HEK293T (cell line): ENCODE data around the gene PASD1.

Experiments used
- BHLHE40 ChIP-seq: fragments of 450-650 bp; IDR thresholded peaks from 2 replicates; pipeline ENCODE4 v1.6.1; 2016; ENCODE audit warnings: mild to moderate bottlenecking, moderate library complexity, borderline replicate concordance
- CTBP1 ChIP-seq: fragments of 450-650 bp; IDR thresholded peaks from 2 replicates; pipeline ENCODE4 v1.6.1; 2016; ENCODE audit warnings: borderline replicate concordance
- FOXA1 ChIP-seq: fragments of 450-650 bp; IDR thresholded peaks from 2 replicates; pipeline ENCODE4 v1.6.1; 2016; ENCODE audit warnings: mild to moderate bottlenecking
- HDGF ChIP-seq: fragments of 450-650 bp; IDR thresholded peaks from 2 replicates; pipeline ENCODE4 v1.6.1; 2017; ENCODE audit warnings: antibody characterized with exemption, borderline replicate concordance
- LEF1 ChIP-seq: fragments of 450-650 bp; IDR thresholded peaks from 2 replicates; pipeline ENCODE4 v1.6.1; 2017; ENCODE audit warnings: mild to moderate bottlenecking, borderline replicate concordance
- SP1 ChIP-seq: fragments of 450-650 bp; IDR thresholded peaks from 2 replicates; pipeline ENCODE4 v1.6.1; 2017
- SUZ12 ChIP-seq: fragments of 450-650 bp; IDR thresholded peaks from 2 replicates; pipeline ENCODE4 v1.6.1; 2016; ENCODE audit warnings: mild to moderate bottlenecking
- TARDBP ChIP-seq: fragments of 450-650 bp; IDR thresholded peaks from 2 replicates; pipeline ENCODE4 v1.6.1; 2016
- ZNF384 ChIP-seq: fragments of 450-650 bp; IDR thresholded peaks from 2 replicates; pipeline ENCODE4 v1.6.1; 2016
- TF ChIP-seq, protein P1 (sequence below): fragments of 450-650 bp; IDR thresholded peaks from 2 replicates; pipeline ENCODE4 v1.6.1; 2016

GRCh38 chrX:151711154-151711553 lies 147.7 kb downstream of the PASD1 start:
- TF ChIP-seq BHLHE40 (no peak), SP1 (no peak), TARDBP (no peak), CTBP1 (no peak), FOXA1 (no peak), SUZ12 (no peak), LEF1 (no peak), HDGF (no peak), ZNF384 (no peak)
- TF ChIP-seq, protein P1, sequence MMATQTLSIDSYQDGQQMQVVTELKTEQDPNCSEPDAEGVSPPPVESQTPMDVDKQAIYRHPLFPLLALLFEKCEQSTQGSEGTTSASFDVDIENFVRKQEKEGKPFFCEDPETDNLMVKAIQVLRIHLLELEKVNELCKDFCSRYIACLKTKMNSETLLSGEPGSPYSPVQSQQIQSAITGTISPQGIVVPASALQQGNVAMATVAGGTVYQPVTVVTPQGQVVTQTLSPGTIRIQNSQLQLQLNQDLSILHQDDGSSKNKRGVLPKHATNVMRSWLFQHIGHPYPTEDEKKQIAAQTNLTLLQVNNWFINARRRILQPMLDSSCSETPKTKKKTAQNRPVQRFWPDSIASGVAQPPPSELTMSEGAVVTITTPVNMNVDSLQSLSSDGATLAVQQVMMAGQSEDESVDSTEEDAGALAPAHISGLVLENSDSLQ, result no peak
